Endothelial cell of umbilical vein (primary cell): ENCODE data around the gene GMNC. TPM values are rescaled to one million over a fixed set of nuclear protein-coding genes. Genes with fewer than 3 reads are reported as not detected.

Experiments
- BruUV-seq: library from RNA; stranded (reverse); fragments of 400-500 nt; replicated peaks from 2 replicates; lab custom pipeline; 2021; lab: Mats Ljungman, UMichigan
- CTCF ChIA-PET: fragments of 300-600, 350-600 bp; sonication (Branson Sonifier 250); formaldehyde crosslinking; loops from one replicate; lab custom pipeline; 2021; ENCODE audit warnings: antibody characterized with exemption, inconsistent platforms; lab: Charles Lee
- POLR2A ChIA-PET: fragments of 300-600, 350-600 bp; sonication (Branson Sonifier 250); formaldehyde crosslinking; loops from one replicate; lab custom pipeline; 2021; ENCODE audit warnings: antibody characterized with exemption, inconsistent platforms; lab: Charles Lee
- DNase-seq: peaks from one replicate; pipeline ENCODE4 v3.0.0-alpha.2; 2011; ENCODE audit warnings: low read depth, low spot score
- FAIRE-seq: peaks from 2 replicates; lab custom pipeline; 2011; peaks lifted over from hg19 to GRCh38; lab: Jason Lieb, UNC
- H2AFZ ChIP-seq: 2 replicates; pipeline ENCODE4 v1.6.0; 2012; ENCODE audit warnings: low read depth, low read length, control low read depth, inconsistent platforms
- H3K27ac ChIP-seq: 2 replicates; pipeline ENCODE4 v1.5.1; 2011; ENCODE audit warnings: low read depth, mild to moderate bottlenecking, control low read depth, low read length, moderate library complexity; ENCODE audit not compliant: insufficient read depth
- H3K27me3 ChIP-seq, 2 experiments: 2 replicates each; pipeline versions ENCODE4 v1.6.0 to v1.6.1; 2011; ENCODE audit warnings: low read length in 2 of 2, mixed read lengths in 1 of 2; ENCODE audit not compliant: control insufficient read depth in 2 of 2, insufficient read depth in 2 of 2
- H3K36me3 ChIP-seq, 2 experiments: 2 replicates in 1 of 2; 3 replicates in 1 of 2; pipeline ENCODE4 v1.5.1; 2011; ENCODE audit warnings: low read length in 2 of 2, mild to moderate bottlenecking in 1 of 2, moderate library complexity in 1 of 2; ENCODE audit not compliant: control insufficient read depth in 2 of 2, insufficient read depth in 2 of 2; ENCODE audit errors: extremely low read depth in 1 of 2
- H3K4me1 ChIP-seq: 3 replicates; pipeline ENCODE4 v1.5.1; 2011; ENCODE audit warnings: mild to moderate bottlenecking, low read length; ENCODE audit not compliant: control insufficient read depth, insufficient read depth; ENCODE audit errors: extremely low read depth
- H3K4me2 ChIP-seq: 2 replicates; pipeline ENCODE4 v1.6.1; 2011; ENCODE audit warnings: low read length, control low read depth, mixed read lengths; ENCODE audit not compliant: insufficient read depth
- H3K4me3 ChIP-seq, 3 experiments: fragments of 200-600 bp in 1 of 3; sonication (generic), shearing (Covaris generic) in 1 of 3; replicated peaks in 1 of 3; 2 replicates each; pipeline ENCODE4 v1.5.1; 2011 to 2016; ENCODE audit warnings: control low read depth in 3 of 3, low read length in 3 of 3, mild to moderate bottlenecking in 2 of 3, inconsistent platforms in 1 of 3, low read depth in 1 of 3, moderate library complexity in 1 of 3; ENCODE audit not compliant: insufficient read depth in 1 of 3
- H3K79me2 ChIP-seq: 2 replicates; pipeline ENCODE4 v1.6.0; 2012; ENCODE audit warnings: low read length, inconsistent platforms; ENCODE audit not compliant: control insufficient read depth, insufficient read depth
- H3K9ac ChIP-seq: replicated peaks from 2 replicates; pipeline ENCODE3; 2011; ENCODE audit warnings: low read length, control low read depth; ENCODE audit not compliant: insufficient read depth; ENCODE audit errors: extremely low read depth
- H3K9me1 ChIP-seq: replicated peaks from 3 replicates; pipeline ENCODE4 v1.6.0; 2011; ENCODE audit warnings: mild to moderate bottlenecking, low read length; ENCODE audit not compliant: control insufficient read depth, insufficient read depth; ENCODE audit errors: extremely low read depth
- H3K9me3 ChIP-seq: replicated peaks from 2 replicates; pipeline ENCODE4 v1.5.1; 2012; ENCODE audit warnings: low read length, inconsistent platforms; ENCODE audit not compliant: control insufficient read depth, insufficient read depth
- H4K20me1 ChIP-seq: replicated peaks from 2 replicates; pipeline ENCODE3; 2011; ENCODE audit warnings: mild to moderate bottlenecking, low read length; ENCODE audit not compliant: control insufficient read depth, insufficient read depth; ENCODE audit errors: extremely low read depth
- CTCF ChIP-seq, 2 donors: IDR thresholded peaks; 1 replicate in 1 of 2; 2 replicates in 1 of 2; pipeline ENCODE4 v1.5.1; 2011; ENCODE audit warnings: low read length in 2 of 2, mild to moderate bottlenecking in 2 of 2, moderate library complexity in 2 of 2, control low read depth in 1 of 2, inconsistent platforms in 1 of 2, low read depth in 1 of 2; ENCODE audit not compliant: insufficient read depth in 1 of 2; ENCODE audit errors: extremely low read depth in 1 of 2
- EZH2 ChIP-seq: IDR thresholded peaks from 2 replicates; pipeline ENCODE4 v1.6.1; 2012; ENCODE audit warnings: borderline replicate concordance, low read depth, mild to moderate bottlenecking, moderate library complexity, low read length, inconsistent platforms; ENCODE audit not compliant: severe bottlenecking
- FOS ChIP-seq: IDR thresholded peaks from 2 replicates; pipeline ENCODE4 v1.6.1; 2011; ENCODE audit warnings: mild to moderate bottlenecking, low read length, moderate library complexity, borderline replicate concordance; ENCODE audit not compliant: insufficient read depth
- GATA2 ChIP-seq: IDR thresholded peaks from 2 replicates; pipeline ENCODE4 v1.7.0; 2011; ENCODE audit warnings: low read depth, mild to moderate bottlenecking, moderate library complexity, mixed read lengths, low read length; ENCODE audit not compliant: insufficient read length, insufficient read depth
- JUN ChIP-seq: IDR thresholded peaks from 2 replicates; pipeline ENCODE4 v1.6.1; 2011; ENCODE audit warnings: borderline replicate concordance, low read depth; ENCODE audit not compliant: insufficient read length, insufficient read depth
- MAX ChIP-seq: IDR thresholded peaks from 2 replicates; pipeline ENCODE4 v1.6.1; 2011; ENCODE audit not compliant: insufficient read depth, insufficient read length
- MYC ChIP-seq: IDR thresholded peaks from one replicate; pipeline ENCODE4 v1.6.1; 2011; ENCODE audit warnings: mild to moderate bottlenecking, low read depth, low read length
- POLR2A ChIP-seq: IDR thresholded peaks from 2 replicates; pipeline ENCODE4 v1.6.1; 2012; ENCODE audit warnings: low read depth, mild to moderate bottlenecking, control low read depth, low read length
- POLR2AphosphoS5 ChIP-seq: IDR thresholded peaks from 2 replicates; pipeline ENCODE4 v1.6.1; 2012; ENCODE audit warnings: low read depth, mild to moderate bottlenecking, control low read depth, low read length, moderate library complexity; ENCODE audit not compliant: insufficient read depth
- dilution Hi-C: fragments of 300-500 bp; cut with MboI; formaldehyde crosslinking; loops from one replicate; pipeline ENCODE4 v1.15.0; 2019; ENCODE audit warnings: low sequenced_read_pairs; ENCODE audit not compliant: extremely low pct_ligation_motif_present
- intact Hi-C: fragments of 100-400 bp; cut with micrococcal nuclease; formaldehyde crosslinking; loops from one replicate; pipeline ENCODE4 v1.10.0; 2022
- polyA plus RNA-seq, 4 experiments: library from polyadenylated mRNA; depleted of rRNA in 3 of 4; stranded (reverse) in 3 of 4; unstranded in 1 of 4; fragments of >200 nt; gene quantifications; 2 replicates each; pipeline versions ENCODE4 v1.2.1 to v1.2.3, GENCODE V29; 2011 to 2012; ENCODE audit warnings: missing spikeins in 1 of 4
- total RNA-seq: library from RNA; stranded (reverse); gene quantifications from 2 replicates; pipeline ENCODE4 v1.2.3, GENCODE V29; 2021

GMNC gene
- total and polyA plus RNA-seq, 2 donors (not counting 3 experiments of a cell fraction or from before 2014, with no cell fraction given): not detected

GRCh38 chr3:190809351-190809750 lies 53.1 kb downstream of the GMNC start:
- FAIRE-seq (no peak), DNase-seq (no peak)
- H3K79me2 ChIP-seq: no peaks in the 10 kb centered on the region
- H3K9me1 ChIP-seq: no peaks in the 10 kb centered on the region
- H2AFZ ChIP-seq: no peak overlapping the region
- H3K27me3 ChIP-seq: no peaks in the 10 kb centered on the region
- H3K9ac ChIP-seq: no peak overlapping the region
- dilution Hi-C loops: no loop called here
- POLR2A ChIA-PET: no interaction called here
- H3K9me3 ChIP-seq: no peaks in the 10 kb centered on the region
- BruUV-seq: no TSS peak
- TF ChIP-seq POLR2AphosphoS5 (no peak), FOS (no peak), CTCF (IDR thresholded peaks at IDR 0.05; ENCODE audit: extremely low read depth in 1 of 2, insufficient read depth in 1 of 2, low read depth in 1 of 2, low read length in 2 of 2) (no peak), GATA2 (no peak), MAX (no peak), POLR2A (no peak), JUN (no peak), MYC (no peak), EZH2 (no peak)
- H3K36me3 ChIP-seq: no peaks in the 10 kb centered on the region
- CTCF ChIA-PET: no interaction called here
- no peaks in the 10 kb centered on the region for H3K4me1 ChIP-seq
- no peak overlapping the region for H3K4me2 ChIP-seq
- no peak overlapping the region for H3K27ac ChIP-seq
- no peak overlapping the region for H3K4me3 ChIP-seq
- no peaks in the 10 kb centered on the region for H4K20me1 ChIP-seq
- intact Hi-C loops: no loop called here
